Breast epithelium (tissue), 4 donors: ENCODE measurements around the gene LSM3. TPM values are rescaled to one million over a fixed set of nuclear protein-coding genes. Genes with fewer than 3 reads are reported as not detected.

Experiments used
- DNase-seq, 2 donors: peaks; one replicate each; pipeline ENCODE4 v3.0.0-alpha.2; 2019; ENCODE audit warnings: low spot score in 2 of 2
- H3K27ac ChIP-seq, 2 donors: fragments of 200-600 bp; sonication (generic) in 1 of 2; one replicate each; pipeline ENCODE4 v1.5.1; 2016 to 2019; ENCODE audit warnings: mild to moderate bottlenecking in 1 of 2
- H3K27me3 ChIP-seq, 2 donors: fragments of 200-600 bp; sonication (generic) in 1 of 2; one replicate each; pipeline versions ENCODE4 v1.5.1 to v1.6.0; 2017 to 2019; ENCODE audit warnings: control low read depth in 1 of 2, mild to moderate bottlenecking in 1 of 2
- H3K36me3 ChIP-seq: fragments of 200-600 bp; one replicate; pipeline ENCODE4 v1.5.1; 2019
- H3K4me1 ChIP-seq, 2 donors: fragments of 200-600 bp; sonication (generic); one replicate each; pipeline ENCODE4 v1.5.1; 2016 to 2019; ENCODE audit warnings: control low read depth in 1 of 2
- H3K4me3 ChIP-seq, 3 donors: fragments of 200-600 bp; sonication (generic); 1 replicate in 2 of 3; 2 replicates in 1 of 3; pipeline ENCODE4 v1.5.1; 2016 to 2019; ENCODE audit warnings: mild to moderate bottlenecking in 3 of 3, moderate library complexity in 2 of 3
- H3K9me3 ChIP-seq, 2 donors: fragments of 200-600 bp; sonication (generic) in 1 of 2; one replicate each; pipeline ENCODE4 v1.5.1; 2016 to 2019; ENCODE audit warnings: control low read depth in 1 of 2
- POLR2A ChIP-seq: fragments of 450-650 bp; IDR thresholded peaks from one replicate; pipeline ENCODE4 v1.6.1; 2016; ENCODE audit warnings: antibody characterized with exemption, mild to moderate bottlenecking, moderate library complexity
- POLR2AphosphoS5 ChIP-seq, 3 donors: sonication (generic); formaldehyde crosslinking; IDR thresholded peaks; one replicate each; pipeline ENCODE4 v1.6.1; 2017; ENCODE audit warnings: antibody characterized with exemption in 3 of 3
- intact Hi-C: fragments of 100-400 bp; cut with DNase I; formaldehyde crosslinking; loops from one replicate; pipeline ENCODE4 v1.15.1; 2023; ENCODE audit warnings: low total_unique reads
- total RNA-seq, 3 donors: library from RNA; depleted of rRNA; stranded (reverse); fragments of >200 nt; gene quantifications; one replicate each; pipeline ENCODE4 v1.1.0, GENCODE V29; 2016
- TF ChIP-seq, protein P1 (sequence below), 3 donors: fragments of 450-650 bp; IDR thresholded peaks; one replicate each; pipeline ENCODE4 v1.5.1; 2016 to 2017; ENCODE audit warnings: antibody characterized with exemption in 3 of 3, mild to moderate bottlenecking in 3 of 3, moderate library complexity in 3 of 3

Gene LSM3
- total RNA-seq, 3 donors from 2014 or later: 10.5 to 11.5 (median 11.5) TPM

DNA sequence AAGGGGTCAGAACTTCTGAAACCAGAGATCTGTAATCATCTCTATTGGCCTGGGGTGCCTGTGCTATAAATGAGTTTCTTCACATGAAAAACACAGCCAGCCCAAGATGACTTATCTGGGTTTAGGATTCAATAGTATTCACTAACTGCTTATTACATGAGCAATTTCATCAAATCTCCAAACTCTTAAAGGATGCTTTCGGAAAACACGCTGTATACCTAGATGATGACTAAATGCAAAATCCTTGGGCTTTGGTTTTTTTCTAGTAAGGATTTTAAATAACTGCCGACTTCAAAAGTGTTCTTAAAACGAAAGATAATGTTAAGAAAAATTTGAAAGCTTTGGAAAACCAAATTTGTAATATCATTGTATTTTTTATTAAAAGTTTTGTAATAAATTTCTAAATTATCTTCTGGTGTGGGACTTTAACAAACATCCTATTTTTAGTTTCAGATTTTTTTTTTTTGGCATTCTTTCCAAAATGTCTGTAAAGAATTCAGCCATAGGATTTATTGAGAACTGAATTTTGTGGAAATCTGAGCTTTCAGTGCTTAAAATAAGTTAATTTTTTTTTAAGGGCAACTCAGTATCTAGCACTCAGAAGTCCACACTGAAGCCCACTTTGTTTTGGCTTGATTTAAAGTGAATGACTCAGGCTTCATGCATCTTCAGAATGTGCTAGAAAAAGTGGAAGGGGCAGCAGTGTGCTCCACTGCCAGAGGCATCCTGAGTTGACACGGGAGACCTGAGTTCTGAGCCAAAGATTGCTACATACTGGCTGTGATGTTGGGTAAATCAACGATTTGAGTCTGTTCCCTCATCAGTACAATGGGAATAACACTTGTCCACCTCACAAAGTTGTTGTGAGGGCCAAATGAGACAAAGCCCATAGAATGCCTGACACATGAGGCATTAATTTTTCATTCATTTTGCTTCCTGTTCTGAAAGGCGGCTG is 35.1 kb upstream of the LSM3 start:
- no peaks in the 10 kb centered on the region for H3K36me3 ChIP-seq
- TF ChIP-seq, protein P1, sequence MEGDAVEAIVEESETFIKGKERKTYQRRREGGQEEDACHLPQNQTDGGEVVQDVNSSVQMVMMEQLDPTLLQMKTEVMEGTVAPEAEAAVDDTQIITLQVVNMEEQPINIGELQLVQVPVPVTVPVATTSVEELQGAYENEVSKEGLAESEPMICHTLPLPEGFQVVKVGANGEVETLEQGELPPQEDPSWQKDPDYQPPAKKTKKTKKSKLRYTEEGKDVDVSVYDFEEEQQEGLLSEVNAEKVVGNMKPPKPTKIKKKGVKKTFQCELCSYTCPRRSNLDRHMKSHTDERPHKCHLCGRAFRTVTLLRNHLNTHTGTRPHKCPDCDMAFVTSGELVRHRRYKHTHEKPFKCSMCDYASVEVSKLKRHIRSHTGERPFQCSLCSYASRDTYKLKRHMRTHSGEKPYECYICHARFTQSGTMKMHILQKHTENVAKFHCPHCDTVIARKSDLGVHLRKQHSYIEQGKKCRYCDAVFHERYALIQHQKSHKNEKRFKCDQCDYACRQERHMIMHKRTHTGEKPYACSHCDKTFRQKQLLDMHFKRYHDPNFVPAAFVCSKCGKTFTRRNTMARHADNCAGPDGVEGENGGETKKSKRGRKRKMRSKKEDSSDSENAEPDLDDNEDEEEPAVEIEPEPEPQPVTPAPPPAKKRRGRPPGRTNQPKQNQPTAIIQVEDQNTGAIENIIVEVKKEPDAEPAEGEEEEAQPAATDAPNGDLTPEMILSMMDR (IDR thresholded peaks at IDR 0.05): no peak
- TF ChIP-seq POLR2AphosphoS5 (IDR thresholded peaks at IDR 0.05): peak; percentile 77 to 89 (median 89)
- peaks cover 19 to 21% of the 10 kb centered on the region in 2 donors for H3K4me1 ChIP-seq
- no peaks in the 10 kb centered on the region for H3K27me3 ChIP-seq
- peak overlapping the region; percentile 91 to 97 for H3K27ac ChIP-seq
- DNase-seq: peak in 1 of 2 donors; percentile 84
- peak overlapping the region in 1 of 3 donors; percentile 42 for H3K4me3 ChIP-seq
- intact Hi-C loops: no loop called here
- H3K9me3 ChIP-seq: no peaks in the 10 kb centered on the region

DNA sequence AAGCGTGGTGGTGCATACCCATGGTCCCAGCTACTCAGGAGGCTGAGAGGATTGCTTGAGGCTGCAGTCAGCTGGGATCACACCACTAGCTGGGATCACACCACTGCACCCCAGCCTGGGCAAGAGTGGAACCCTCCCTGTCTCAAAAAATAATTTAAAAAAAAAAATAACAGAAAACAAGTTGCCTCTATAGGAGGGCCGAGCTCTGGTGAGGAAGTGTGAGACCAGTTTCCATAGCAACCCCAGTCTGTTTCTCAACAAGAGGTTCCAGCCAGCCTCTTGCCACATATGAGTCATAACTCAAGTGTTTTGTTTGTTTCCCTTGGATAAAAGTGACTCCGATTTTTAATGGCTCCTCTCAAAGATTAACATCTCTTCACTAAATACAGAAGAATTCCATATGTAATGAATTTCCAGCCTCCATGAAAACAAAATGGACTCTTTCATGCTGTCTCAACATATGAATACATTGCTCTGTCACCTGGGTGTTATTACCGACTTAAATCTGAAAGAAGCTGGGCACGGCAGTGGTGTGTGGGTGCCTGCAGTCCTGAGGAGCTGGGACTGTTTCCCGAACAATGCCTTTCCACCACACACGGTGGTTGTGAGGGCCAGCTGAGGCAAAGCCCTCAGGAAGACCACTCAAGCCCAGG is 34.1 kb upstream of the LSM3 start:
- peak overlapping the region; percentile 2 to 42 (median 14) for H3K4me3 ChIP-seq
- no peaks in the 10 kb centered on the region for H3K9me3 ChIP-seq
- intact Hi-C loops: no loop called here
- DNase-seq: peak in 1 of 2 donors; percentile 90
- peaks cover 19 to 21% of the 10 kb centered on the region in 2 donors for H3K4me1 ChIP-seq
- TF ChIP-seq POLR2AphosphoS5 (IDR thresholded peaks at IDR 0.05) (peak in 2 of 3 donors; percentile 71 to 84), POLR2A (no peak)
- TF ChIP-seq, protein P1 (IDR thresholded peaks at IDR 0.05): no peak
- no peaks in the 10 kb centered on the region for H3K36me3 ChIP-seq
- H3K27ac ChIP-seq: peak overlapping the region; percentile 91 to 97
- H3K27me3 ChIP-seq: no peaks in the 10 kb centered on the region

DNA sequence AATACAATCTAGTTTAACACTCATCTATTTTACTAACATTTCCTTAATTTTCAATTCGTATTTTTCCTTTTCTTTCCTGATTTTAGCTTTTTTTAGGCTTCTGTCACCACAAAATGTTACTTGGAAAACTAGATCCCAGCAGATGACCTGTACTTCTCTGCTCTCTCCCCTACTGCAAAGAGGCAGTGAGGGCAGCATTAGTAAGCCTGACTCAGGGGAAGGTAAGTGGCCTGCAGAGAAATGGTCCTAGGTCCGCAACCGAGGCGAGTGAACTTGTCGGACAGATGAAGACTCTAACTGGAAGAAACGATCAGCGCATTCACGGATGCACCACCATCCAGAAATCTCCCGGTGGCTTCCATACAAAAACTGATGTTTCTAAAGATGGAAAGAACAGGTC is 33.4 kb upstream of the LSM3 start:
- intact Hi-C loops: no loop called here

DNA sequence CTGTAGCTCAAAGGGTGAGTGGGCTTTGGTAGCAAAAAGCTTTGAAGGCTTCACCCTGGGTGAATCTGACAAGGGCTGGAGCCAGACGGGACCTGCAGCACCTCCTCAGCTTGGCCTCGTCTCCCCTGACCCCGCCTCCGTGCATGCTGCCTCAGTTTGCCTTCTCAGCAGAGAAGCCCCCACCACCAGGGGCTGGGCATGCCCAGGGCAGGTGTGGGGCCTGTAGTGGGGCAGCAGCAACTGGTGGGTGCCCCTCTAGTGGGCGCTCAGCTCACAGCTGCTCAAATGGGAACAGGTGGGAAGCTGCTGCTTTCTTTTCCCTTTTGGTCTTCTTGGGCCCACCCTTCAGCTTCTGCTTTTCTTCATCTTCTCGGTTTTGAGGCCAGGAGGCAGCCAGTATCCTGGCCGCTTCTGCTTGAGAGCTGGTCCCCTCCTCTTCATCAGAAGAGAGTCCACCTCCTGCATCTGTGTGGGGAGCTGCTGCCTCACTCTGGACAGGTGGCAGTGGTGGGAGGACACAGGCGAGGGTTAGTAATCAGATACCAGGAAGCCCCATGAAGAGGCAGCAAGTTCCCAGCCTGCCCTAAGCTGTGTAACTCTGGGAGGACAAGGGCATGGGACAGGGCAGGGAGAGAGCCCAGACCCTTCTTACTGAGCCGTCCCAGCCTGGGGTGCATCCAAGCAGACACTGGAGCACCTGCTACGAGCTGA is 32.8 kb upstream of the LSM3 start:
- intact Hi-C loops: no loop called here
- TF ChIP-seq POLR2AphosphoS5 (IDR thresholded peaks at IDR 0.05) (no peak), POLR2A (no peak)
- TF ChIP-seq, protein P1 (IDR thresholded peaks at IDR 0.05): no peak
- H3K27ac ChIP-seq: peak overlapping the region; percentile 91 to 97
- H3K36me3 ChIP-seq: no peaks in the 10 kb centered on the region
- H3K9me3 ChIP-seq: no peaks in the 10 kb centered on the region
- H3K4me1 ChIP-seq: peaks cover 19 to 21% of the 10 kb centered on the region in 2 donors
- no peak overlapping the region for H3K4me3 ChIP-seq
- DNase-seq: no peak
- H3K27me3 ChIP-seq: no peaks in the 10 kb centered on the region

More for the DNA sequence above, 33.4 kb upstream of the LSM3 start:
- Histone ChIP-seq H3K9me3 (no peaks in the 10 kb centered on the region), H3K27me3 (no peaks in the 10 kb centered on the region), H3K4me1 (peaks cover 19 to 21% of the 10 kb centered on the region in 2 donors), H3K27ac (peak overlapping the region; percentile 91 to 97), H3K4me3 (peak overlapping the region in 1 of 3 donors; percentile 14), H3K36me3 (no peaks in the 10 kb centered on the region)
- no peak for DNase-seq
- TF ChIP-seq, protein P1 (IDR thresholded peaks at IDR 0.05): no peak
- TF ChIP-seq POLR2AphosphoS5 (IDR thresholded peaks at IDR 0.05): no peak
- no peak for TF ChIP-seq POLR2A
